Measurements from ENCODE around the gene OPCML. TPM values are rescaled to one million over a fixed set of nuclear protein-coding genes. Genes with fewer than 3 reads are reported as not detected.

The OPCML gene
- total and polyA plus RNA-seq, 2 donors from 2014 or later = 0.77 to 1.1 TPM

- no peaks in the 10 kb centered on the region for H3K9me3 ChIP-seq (ENCODE audit: control insufficient read depth in 2 of 3, insufficient read depth in 1 of 3, low read length in 3 of 3)
- TF ChIP-seq CTCF (IDR thresholded peaks at IDR 0.05; ENCODE audit: borderline replicate concordance, extremely low read depth, insufficient read depth) = no peak
- H3K4me1 ChIP-seq (ENCODE audit: control insufficient read depth in 2 of 3, insufficient read depth in 2 of 3, low read depth in 1 of 3, low read length in 3 of 3) = no peaks in the 10 kb centered on the region
- no peak overlapping the region for H3K27ac ChIP-seq (ENCODE audit: low read depth in 2 of 2, low read length in 2 of 2)
- FAIRE-seq (no peak), DNase-seq (no peak)
- H3K4me3 ChIP-seq (ENCODE audit: low read length in 3 of 3) = no peak overlapping the region
- intact Hi-C loops (cut with DNase I) = no loop called here
- H3K27me3 ChIP-seq (ENCODE audit: control insufficient read depth, insufficient read depth, low read length) = no peaks in the 10 kb centered on the region
- H3K9ac ChIP-seq (ENCODE audit: low read length in 3 of 3) = no peak overlapping the region
- no peaks in the 10 kb centered on the region for H3K36me3 ChIP-seq (ENCODE audit: control insufficient read depth in 2 of 3, insufficient read depth in 3 of 3, low read length in 3 of 3)
Measured at GRCh38 chr11:132466983-132467382, 1065.3 kb downstream of the OPCML start.

- intact Hi-C loops (cut with DNase I) = no loop called here
- Histone ChIP-seq H3K4me3 (ENCODE audit: low read length in 3 of 3) (no peak overlapping the region), H3K27ac (ENCODE audit: low read depth in 2 of 2, low read length in 2 of 2) (no peak overlapping the region), H3K9me3 (ENCODE audit: control insufficient read depth in 2 of 3, insufficient read depth in 1 of 3, low read length in 3 of 3) (no peaks in the 10 kb centered on the region), H3K4me1 (ENCODE audit: control insufficient read depth in 2 of 3, insufficient read depth in 2 of 3, low read depth in 1 of 3, low read length in 3 of 3) (no peaks in the 10 kb centered on the region), H3K9ac (ENCODE audit: low read length in 3 of 3) (no peak overlapping the region), H3K36me3 (ENCODE audit: control insufficient read depth in 2 of 3, insufficient read depth in 3 of 3, low read length in 3 of 3) (no peaks in the 10 kb centered on the region), H3K27me3 (ENCODE audit: control insufficient read depth, insufficient read depth, low read length) (no peaks in the 10 kb centered on the region)
- TF ChIP-seq CTCF (IDR thresholded peaks at IDR 0.05; ENCODE audit: borderline replicate concordance, extremely low read depth, insufficient read depth) = no peak
- no peak for DNase-seq
- no peak for FAIRE-seq
Measured at GRCh38 chr11:132464939-132465338, 1067.4 kb downstream of the OPCML start.

GRCh38 chr11:132464003-132464342 is 1068.3 kb downstream of the OPCML start:
- Histone ChIP-seq H3K9ac (ENCODE audit: low read length in 3 of 3) (no peak overlapping the region), H3K9me3 (ENCODE audit: control insufficient read depth in 2 of 3, insufficient read depth in 1 of 3, low read length in 3 of 3) (no peaks in the 10 kb centered on the region), H3K36me3 (ENCODE audit: control insufficient read depth in 2 of 3, insufficient read depth in 3 of 3, low read length in 3 of 3) (no peaks in the 10 kb centered on the region), H3K27me3 (ENCODE audit: control insufficient read depth, insufficient read depth, low read length) (no peaks in the 10 kb centered on the region), H3K27ac (ENCODE audit: low read depth in 2 of 2, low read length in 2 of 2) (no peak overlapping the region), H3K4me1 (ENCODE audit: control insufficient read depth in 2 of 3, insufficient read depth in 2 of 3, low read depth in 1 of 3, low read length in 3 of 3) (no peaks in the 10 kb centered on the region), H3K4me3 (ENCODE audit: low read length in 3 of 3) (no peak overlapping the region)
- DNase-seq (peak in 4 of 5 donors; percentile 52 to 96 (median 76)), FAIRE-seq (no peak)
- TF ChIP-seq CTCF (IDR thresholded peaks at IDR 0.05; ENCODE audit: borderline replicate concordance, extremely low read depth, insufficient read depth) = no peak
- intact Hi-C loops (cut with DNase I) = no loop called here

GRCh38 chr11:132463295-132464002 is 1068.9 kb downstream of the OPCML start:
- FAIRE-seq (no peak), DNase-seq (no peak)
- H3K4me1 ChIP-seq (ENCODE audit: control insufficient read depth in 2 of 3, insufficient read depth in 2 of 3, low read depth in 1 of 3, low read length in 3 of 3) = no peaks in the 10 kb centered on the region
- intact Hi-C loops (cut with DNase I) = no loop called here
- no peak overlapping the region for H3K4me3 ChIP-seq (ENCODE audit: low read length in 3 of 3)
- H3K36me3 ChIP-seq (ENCODE audit: control insufficient read depth in 2 of 3, insufficient read depth in 3 of 3, low read length in 3 of 3) = no peaks in the 10 kb centered on the region
- no peak overlapping the region for H3K9ac ChIP-seq (ENCODE audit: low read length in 3 of 3)
- no peak for TF ChIP-seq CTCF (IDR thresholded peaks at IDR 0.05; ENCODE audit: borderline replicate concordance, extremely low read depth, insufficient read depth)
- no peaks in the 10 kb centered on the region for H3K9me3 ChIP-seq (ENCODE audit: control insufficient read depth in 2 of 3, insufficient read depth in 1 of 3, low read length in 3 of 3)
- H3K27ac ChIP-seq (ENCODE audit: low read depth in 2 of 2, low read length in 2 of 2) = no peak overlapping the region
- no peaks in the 10 kb centered on the region for H3K27me3 ChIP-seq (ENCODE audit: control insufficient read depth, insufficient read depth, low read length)

Data from kidney (tissue), 14 donors.